HG03565 (cell line): ENCODE results near the gene HNMT.

Experiments
- ATAC-seq: cut with Tn5 transposase; IDR thresholded peaks from one replicate; pipeline ENCODE4 v1.9.1; 2021; ENCODE audit warnings: mild to moderate bottlenecking, moderate library complexity; ENCODE audit not compliant: unreplicated experiment

HNMT gene

DNA sequence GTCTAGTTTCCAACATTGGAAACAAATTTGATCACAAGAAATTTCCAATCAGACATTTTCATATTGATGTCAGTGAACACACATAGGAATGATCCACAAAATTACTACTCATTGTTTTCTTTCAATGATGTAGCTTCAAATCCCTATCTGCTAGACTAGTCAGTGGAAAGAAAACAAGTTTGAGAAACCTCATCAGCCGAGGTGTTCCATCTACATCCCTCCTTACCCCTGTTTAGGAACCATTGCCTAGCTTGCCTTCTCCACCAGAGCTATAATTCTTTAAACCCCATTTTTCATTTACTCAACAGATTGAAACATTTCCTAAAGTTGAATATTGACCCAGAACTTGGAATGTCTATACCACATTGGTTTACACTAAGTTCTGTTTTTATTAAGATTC, 45.3 kb downstream of the HNMT start:
- ATAC-seq = no peak

DNA sequence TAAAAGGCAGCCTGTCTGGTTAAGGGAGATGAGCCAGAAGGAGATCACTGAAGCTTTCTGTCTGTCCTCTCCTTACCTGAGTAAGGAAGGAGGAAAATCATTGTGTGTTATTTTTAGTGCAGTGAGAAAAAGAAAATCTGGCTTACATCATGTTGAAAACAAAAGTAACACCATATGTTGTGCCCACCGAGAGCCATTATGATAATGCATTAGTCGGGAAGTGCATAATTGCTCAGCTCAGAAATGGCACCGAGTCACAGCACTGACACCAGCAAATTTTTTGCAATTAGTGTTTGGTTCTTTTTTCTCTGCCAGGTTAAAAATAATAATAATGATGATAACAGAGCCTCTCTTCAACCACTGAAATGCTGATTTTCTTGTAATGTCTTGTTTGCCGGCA, 46.6 kb downstream of the HNMT start:
- ATAC-seq = no peak

DNA sequence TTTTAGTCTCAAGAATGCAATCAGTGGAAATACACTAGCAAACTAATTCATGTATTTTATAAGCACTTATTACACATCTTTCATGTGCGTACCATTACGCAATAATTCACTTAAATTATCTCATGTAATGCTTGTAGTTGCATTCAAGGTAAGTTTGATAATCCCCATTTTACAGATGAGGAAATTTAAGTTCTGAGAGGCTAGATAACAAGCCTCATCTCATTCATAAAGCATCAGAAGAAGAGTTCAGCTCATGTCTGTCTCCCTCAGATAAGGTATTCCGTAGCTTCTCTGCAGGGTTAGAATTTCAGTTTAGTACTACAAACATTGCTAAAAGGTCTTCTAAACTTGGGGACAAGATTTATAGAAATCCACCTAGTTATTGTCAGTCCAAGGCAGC, 47.8 kb downstream of the HNMT start:
- ATAC-seq = no peak

DNA sequence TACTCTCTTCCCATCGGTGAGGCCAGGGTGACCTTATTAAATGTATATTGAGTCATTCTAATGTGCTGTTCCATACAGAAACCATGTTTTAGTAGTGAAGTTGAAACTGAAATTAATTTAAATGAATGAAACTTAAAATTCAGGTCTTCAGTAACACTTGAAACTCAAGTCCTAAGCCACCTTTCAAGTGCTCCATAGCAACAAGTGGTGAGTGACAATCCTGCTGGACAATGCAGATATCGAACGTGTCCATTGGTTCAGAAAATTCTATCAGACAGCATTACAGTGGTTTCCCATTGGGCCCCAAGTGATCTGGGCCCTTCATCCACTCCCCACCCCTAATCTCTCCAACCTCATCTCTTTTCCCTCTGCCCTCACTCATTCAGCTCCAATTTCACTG, 48.7 kb downstream of the HNMT start:
- ATAC-seq = no peak

DNA sequence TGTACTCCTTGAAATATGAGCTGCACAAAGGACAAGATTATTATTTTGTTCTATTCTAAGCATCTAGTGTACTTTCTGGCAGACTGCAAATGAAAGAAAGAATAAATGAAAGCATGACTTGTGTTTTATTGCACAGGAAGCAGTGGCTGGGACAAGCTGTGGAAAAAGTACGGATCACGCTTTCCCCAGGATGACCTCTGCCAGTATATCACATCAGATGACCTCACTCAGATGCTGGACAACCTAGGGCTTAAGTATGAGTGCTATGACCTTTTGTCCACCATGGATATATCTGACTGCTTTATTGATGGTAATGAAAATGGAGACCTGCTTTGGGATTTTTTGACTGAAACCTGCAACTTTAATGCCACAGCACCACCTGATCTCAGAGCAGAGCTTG, 49.4 kb downstream of the HNMT start:
- ATAC-seq = no peak

DNA sequence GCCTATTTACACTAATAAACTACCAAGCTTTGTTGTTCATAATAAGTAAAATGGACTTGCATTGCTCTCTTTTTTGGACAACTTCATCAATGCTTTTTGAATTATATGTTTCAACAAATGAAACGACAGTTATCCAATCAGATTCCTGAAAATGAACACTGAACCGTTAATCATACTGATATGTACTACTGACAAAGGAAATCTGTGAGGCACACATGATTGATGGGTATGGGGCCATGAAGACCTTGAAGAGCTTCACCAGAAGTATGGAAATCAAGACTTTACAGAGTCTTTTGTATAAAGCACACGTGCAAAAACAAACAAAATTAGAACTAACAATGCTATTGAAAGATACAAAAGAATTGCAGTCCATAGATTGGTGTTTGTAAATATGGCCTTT, 51.2 kb downstream of the HNMT start:
- no peak for ATAC-seq

DNA sequence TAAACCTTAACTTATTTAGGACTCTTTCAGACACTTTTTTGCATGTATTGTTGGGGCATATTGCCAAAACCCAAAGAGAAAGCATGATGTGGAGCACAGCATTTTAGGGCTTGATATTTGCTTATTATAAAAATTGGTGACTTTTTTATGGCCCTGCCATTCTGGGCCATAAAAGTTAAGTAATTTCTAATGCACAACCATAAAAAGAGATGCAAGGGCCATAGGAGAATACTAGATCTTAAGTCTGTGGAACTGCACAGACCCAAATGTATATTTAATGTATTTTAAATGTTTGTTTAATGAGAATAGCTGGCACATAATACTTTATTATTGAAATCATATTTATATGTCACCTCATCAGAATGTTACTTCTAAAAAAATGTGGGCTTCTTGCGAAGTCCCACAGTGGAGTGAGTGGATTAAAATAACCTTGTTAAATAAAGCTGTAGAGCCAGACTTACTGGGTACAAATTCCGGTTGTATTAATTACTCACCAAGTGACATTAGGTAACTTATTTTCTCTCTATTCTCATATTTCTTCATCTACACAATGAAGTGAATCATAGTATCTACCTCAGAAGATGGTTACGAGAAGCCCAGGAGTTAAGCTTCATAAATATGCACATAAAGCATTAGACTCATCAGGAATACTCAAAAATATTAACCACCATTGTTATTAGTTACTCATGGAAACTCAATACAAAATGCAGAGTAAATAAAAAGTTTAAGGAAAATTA, 52.2 kb downstream of the HNMT start:
- ATAC-seq = no peak

DNA sequence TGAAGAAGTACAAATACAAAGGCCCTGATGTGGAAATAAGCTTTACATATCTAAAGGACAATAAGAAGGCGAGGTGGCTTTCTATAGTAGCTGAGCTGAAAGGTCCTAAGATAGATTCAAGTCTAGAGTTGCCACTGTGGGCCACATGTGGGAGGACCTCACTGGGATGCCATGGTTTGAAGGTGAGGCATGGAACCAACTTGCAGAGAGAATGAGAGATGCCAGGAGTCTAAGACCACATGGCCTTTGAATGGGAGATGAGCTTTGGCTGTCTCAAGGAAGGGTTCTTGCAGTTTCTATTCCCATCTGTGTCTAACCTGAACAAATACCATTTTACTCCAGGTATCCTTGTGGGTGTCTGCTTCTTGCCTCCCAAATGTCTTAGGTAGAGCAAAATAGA, 53.6 kb downstream of the HNMT start:
- no peak for ATAC-seq

DNA sequence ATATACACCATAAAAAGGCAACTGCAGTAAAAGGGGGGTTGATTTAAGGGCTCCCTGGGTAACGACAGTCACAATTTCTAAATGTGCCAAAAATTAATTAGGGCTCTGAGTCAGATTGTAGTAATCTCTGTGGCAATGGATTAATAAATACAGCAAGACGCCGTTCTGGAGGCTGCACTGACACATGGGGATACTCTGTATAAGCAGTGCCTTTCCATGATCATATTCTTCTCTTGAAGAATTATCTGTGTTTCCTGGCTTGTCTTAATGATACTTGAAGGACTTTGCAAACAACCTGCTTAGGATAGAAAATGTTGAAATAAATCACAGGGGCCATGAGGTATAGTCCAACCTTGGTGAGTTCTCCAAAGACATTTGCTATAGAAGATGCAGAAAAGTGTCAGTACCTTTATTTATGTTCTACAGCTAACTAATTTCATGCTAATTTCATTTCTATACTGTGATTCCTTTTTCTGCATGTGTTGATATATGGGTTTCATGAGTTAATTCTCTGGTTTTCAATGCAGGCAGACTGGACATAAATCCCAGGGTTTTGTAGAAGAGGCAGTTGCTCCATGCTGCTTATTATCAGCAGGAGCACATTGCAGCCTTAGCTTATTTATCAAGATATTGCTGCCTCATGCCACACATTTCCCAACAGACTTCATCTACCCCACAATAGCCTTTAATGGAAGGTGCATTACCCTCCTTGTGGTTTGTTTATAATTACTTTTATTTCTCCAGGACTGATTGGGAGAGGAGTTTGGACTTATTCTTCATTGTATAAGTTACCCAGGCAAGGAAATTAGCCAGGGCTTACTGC, 54.8 kb downstream of the HNMT start:
- ATAC-seq = no peak

DNA sequence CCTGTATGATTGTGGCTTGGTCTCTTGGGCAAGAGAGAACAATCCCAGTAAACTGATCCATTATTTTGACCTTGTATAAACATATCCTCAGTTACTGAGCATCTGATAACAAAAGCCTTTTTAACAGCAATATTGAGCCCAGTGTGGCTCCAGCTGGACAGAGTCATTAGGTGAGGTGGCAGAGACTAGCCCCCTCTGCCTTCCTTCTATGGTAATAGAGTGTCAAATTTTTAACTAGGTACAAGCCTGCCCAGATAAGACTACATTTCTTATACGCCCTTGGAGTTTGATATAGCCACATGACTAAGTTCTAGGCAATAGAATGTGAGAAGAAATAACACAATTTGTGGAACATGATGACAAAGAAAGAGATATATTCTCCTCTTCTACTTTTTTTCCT, 56.2 kb downstream of the HNMT start:
- no peak for ATAC-seq

DNA sequence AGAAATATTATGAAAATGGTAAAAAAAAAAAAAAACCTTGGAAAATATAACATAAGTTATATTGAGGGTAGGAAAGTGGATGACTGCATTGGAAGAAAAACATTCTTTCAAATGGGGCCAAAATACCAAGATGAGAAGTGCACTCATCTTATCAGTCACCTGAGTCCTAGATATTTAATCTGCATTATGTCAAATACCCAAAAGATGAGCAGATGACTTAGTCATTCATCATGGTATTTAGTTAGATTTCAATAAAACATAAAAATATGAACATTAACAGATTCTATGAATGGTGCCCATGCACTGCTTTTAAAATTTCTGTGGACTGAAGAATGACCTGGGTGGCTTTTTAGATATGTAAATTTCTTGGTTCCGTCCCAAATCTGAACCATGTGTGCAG, 56.9 kb downstream of the HNMT start:
- no peak for ATAC-seq

DNA sequence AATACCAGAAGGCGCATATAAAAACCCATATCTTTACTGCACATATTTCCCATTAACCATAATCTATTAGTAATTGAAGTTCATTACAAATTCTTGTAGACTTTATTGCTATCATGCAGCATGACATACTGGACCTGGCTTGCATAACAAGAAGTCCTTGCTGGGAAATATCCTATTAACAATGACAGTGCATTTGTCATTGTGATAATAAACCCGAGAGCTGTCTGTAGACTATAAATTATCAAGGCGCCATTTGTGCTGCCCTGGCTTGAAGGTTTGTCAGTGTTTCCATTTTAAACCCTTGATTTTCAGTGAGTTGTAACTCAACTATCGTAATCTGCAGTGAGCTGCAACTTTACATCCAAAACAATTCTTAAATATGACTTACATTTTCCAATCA, 59.0 kb downstream of the HNMT start:
- no peak for ATAC-seq

DNA sequence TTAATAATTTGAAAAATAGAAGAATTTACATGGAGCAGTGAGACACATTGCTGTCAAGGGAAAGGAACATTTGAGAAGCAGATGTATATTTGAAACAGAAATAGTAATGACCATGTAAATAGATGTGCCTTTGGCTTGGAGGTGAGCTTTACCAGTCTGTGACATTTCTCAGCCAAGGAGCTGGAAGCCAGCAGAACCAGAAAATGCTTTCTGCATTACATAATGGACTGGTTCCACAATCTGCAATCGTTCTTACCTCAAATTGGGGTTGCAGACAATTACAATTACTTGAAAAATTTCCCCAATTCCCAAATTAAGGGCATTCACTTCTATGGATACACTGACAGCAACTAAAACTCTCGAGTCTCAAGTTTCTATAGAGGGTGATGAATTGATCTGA, 59.7 kb downstream of the HNMT start:
- no peak for ATAC-seq

DNA sequence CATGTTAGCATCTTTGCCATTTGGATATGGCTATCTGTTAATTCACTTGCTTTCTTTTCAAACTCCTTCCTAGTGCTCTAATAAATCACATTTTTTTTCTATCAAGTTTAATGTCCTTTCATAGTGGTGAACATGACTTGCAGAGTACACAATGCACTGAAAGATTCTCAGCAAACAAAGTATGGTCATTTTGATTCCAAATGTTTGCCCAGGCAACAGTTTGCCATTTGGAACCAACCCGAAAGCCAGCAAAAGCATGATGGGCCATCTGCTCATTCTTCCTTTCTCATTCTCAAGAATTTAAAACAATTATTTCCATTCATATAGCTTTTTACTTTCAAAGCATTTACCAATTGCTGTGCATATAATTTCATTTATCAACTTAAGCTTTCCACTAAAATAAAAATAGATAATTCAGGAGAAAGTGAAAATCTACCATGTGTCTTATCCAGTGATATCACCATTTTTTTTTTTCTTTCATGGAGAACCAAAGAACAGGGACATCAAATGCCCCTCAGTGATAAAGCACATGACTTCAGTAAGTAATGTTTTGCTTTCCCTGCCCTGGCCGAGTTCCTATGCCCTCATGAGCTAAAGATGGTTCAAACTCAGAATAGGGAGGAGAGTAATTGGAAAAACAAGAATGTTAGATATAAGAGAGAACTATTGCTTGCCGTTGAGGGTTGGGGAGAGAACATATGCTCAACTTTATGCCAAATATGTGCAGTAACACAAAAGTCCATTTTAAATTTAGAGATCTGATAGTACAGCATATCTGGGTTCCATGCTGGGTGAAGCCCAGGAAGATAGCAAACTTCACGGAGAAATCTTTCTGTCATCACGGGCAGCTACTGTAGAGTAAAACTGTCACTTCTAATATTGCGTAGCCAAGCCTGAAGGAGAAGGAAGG, 62.1 kb downstream of the HNMT start:
- no peak for ATAC-seq

DNA sequence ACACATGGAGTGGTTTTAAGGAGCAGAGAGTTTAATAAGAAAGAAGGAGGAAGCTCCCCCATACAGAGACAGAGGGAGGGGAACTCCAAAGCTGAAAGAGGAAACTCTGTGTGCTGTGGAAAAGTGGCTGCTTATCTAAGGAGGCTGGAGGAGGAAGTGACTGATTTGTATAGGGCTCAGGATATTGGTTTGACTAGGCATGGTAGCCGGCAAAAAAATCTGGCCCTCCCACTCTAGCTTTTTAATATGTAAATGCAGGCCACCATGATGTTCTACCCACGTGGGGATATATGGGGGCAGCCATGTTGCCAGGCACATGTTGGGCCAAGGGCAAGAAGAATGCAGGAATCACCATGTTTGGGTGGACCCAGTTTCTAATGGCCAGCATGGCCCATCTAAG, 64.3 kb downstream of the HNMT start:
- peak; percentile 41 for ATAC-seq

DNA sequence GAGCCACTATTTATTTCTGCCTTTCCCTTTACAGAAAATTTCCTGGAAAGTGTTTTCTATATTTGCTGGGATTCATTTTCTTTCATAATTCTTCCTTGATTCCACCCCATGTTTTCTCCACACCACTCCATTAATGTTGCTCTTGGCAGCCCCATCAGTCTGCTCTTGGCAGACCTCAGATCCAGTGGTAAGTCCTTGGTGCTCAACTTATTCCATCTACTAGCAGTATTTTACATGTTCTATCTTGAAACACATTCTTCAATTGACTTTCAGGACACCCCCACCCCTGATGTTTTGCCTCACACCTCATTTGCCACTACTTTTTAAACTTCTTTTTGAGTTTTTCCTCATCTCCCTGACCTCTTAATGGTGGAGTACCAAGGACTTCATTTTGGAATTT, 65.0 kb downstream of the HNMT start:
- no peak for ATAC-seq

DNA sequence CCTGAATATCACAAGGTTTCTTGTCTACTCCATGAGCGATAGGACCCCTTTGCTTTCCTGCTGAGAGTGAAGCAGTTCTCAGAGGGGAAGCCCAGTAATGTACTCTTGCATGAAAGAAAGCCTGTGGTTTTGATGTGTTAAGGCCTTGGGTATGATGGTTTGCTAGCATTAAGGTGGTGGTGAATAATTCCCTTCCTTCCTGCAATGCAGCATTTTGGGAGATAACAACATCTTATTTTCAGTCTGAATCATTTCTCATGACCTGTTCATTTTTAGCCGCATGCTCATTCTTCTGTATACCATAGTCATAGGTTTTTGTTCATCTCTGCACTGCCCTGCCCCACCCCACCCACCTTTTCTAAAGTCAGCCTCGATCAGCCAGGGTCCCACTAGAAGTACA, 66.2 kb downstream of the HNMT start:
- ATAC-seq = peak; percentile 90

DNA sequence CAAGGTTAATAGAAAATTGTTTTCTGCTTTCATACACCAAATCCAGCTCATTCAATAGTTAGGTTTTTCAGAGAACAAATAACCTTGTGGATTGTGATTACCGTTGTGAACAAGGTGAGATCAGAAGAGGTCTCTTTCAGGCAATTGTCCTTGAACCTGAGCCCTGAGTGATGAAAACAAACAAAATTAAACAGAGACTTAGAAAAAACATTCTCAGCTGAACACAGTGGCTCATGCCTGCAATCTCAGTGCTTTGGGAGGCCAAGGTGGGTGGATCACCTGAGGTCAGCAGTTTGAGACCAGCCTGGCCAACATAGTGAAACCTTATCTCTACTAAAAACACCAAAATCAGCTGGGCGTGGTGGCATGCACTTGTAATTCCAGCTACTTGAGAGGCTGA, 68.1 kb downstream of the HNMT start:
- ATAC-seq = no peak

DNA sequence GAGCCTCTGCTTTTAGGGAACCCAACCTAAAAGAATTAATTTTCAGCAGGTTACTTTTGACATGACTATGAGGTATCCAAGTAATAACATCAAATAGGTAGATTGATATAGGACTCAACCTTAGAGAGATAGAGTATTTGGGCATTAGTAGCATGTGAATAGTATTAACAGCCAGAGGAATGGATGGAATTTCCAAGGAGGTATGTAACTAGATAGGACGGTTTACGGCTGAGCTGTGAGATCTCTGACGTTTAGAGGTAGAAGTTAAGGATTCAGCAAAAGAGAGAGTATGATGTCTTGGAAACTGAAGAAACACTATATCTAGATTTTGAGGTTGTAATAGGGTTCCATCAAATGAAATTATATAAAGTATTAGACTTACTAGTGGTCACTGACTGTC, 70.3 kb downstream of the HNMT start:
- ATAC-seq = no peak

DNA sequence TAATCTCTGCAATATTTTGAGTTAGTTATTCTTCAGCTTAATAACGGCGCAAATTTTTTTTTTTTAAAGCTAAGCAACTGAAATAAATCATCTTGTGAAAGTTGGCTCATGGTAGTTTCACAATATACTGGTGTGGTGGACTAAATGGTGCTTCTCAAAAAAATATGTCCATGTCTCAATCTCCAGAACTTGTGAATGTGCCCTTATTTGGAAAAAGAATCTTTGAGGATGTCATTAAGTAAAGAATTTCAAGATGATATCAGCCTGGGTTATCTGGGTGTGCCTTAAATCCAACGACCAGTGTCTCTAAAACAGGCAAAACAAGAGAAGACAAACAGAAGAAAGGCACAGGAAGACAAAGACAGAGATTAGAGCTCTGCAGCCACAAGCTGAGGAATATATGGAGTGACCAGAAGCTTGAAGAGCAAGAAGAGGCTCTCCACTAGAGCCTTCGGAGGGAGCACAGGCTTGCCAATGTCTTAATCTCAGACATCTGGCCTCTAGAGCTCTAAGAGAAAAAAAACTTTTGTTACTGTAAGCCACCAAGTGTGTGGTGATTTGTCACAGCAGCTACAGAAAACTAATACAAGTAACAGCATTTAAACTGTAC, 71.4 kb downstream of the HNMT start:
- no peak for ATAC-seq

DNA sequence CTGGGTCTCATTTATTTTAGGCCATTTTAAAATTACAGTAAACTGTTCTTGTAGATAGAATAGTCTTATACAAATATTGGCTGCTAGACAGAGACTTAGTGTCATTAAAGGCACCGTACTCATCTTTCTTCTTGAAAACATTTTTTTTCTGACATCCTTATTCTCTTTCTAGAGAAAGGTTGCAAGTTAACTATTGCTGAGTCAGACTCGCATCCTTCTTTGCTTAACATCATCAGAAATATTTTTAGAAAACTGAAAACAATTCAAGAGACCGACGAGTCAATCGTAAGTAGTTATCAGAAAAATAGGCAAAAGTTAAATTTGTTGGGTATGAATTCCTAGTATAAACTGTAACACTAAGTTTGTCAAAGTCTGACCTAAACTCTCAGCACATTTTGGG, 72.2 kb downstream of the HNMT start:
- no peak for ATAC-seq
